Osteoblast (primary cell): ENCODE data around the gene PNLIPRP2. TPM values are rescaled to one million over a fixed set of nuclear protein-coding genes. Genes with fewer than 3 reads are reported as not detected.
A peak's percentile ranks its signal among the peaks of the same experiment; 100 is the strongest.

ENCODE experiments used
- DNase-seq: peaks from one replicate; pipeline ENCODE4 v3.0.0; 2011; ENCODE audit warnings: low spot score, mixed read lengths; ENCODE audit not compliant: insufficient read length; ENCODE audit errors: missing footprints
- H2AFZ ChIP-seq: 2 replicates; pipeline ENCODE4 v1.6.0; 2011; ENCODE audit warnings: mild to moderate bottlenecking, low read length
- H3K27ac ChIP-seq: 2 replicates; pipeline ENCODE4 v1.5.1; 2011; ENCODE audit warnings: mild to moderate bottlenecking, low read depth, low read length, moderate library complexity
- H3K27me3 ChIP-seq: 2 replicates; pipeline ENCODE4 v1.6.0; 2012; ENCODE audit warnings: mild to moderate bottlenecking, control low read depth, inconsistent platforms, low read length, moderate library complexity; ENCODE audit not compliant: insufficient read depth
- H3K36me3 ChIP-seq: 2 replicates; pipeline ENCODE4 v1.5.1; 2011; ENCODE audit warnings: mild to moderate bottlenecking, low read length, control low read depth, moderate library complexity; ENCODE audit not compliant: insufficient read depth
- H3K4me1 ChIP-seq: 2 replicates; pipeline ENCODE4 v1.5.1; 2011; ENCODE audit warnings: mild to moderate bottlenecking, low read length, control low read depth, moderate library complexity; ENCODE audit not compliant: insufficient read depth
- H3K4me2 ChIP-seq: 2 replicates; pipeline ENCODE4 v1.6.0; 2011; ENCODE audit warnings: mild to moderate bottlenecking, low read length; ENCODE audit not compliant: insufficient read depth
- H3K4me3 ChIP-seq: fragments of 200-600 bp; sonication (generic); 3 replicates; pipeline ENCODE4 v1.5.1; 2012; ENCODE audit warnings: mild to moderate bottlenecking, low read length, inconsistent platforms; ENCODE audit not compliant: insufficient read depth
- H3K79me2 ChIP-seq: 2 replicates; pipeline ENCODE4 v1.6.0; 2012; ENCODE audit warnings: mild to moderate bottlenecking, low read length, control low read depth, inconsistent platforms; ENCODE audit not compliant: insufficient read depth
- H3K9me3 ChIP-seq: 2 replicates; pipeline ENCODE4 v1.5.1; 2011; ENCODE audit warnings: low read depth, low read length, control low read depth
- H4K20me1 ChIP-seq: 2 replicates; pipeline ENCODE4 v1.6.0; 2012; ENCODE audit warnings: mild to moderate bottlenecking, low read length, control low read depth; ENCODE audit not compliant: insufficient read depth
- total RNA-seq: library from RNA; depleted of rRNA; stranded (reverse); fragments of >200 nt; gene quantifications from 2 replicates; pipeline ENCODE4 v1.2.3, GENCODE V29; 2012
- TF ChIP-seq, protein P1 (sequence below): IDR thresholded peaks from 2 replicates; pipeline ENCODE4 v1.5.1; 2011; ENCODE audit warnings: mild to moderate bottlenecking, low read depth, low read length, moderate library complexity; ENCODE audit errors: extremely low read depth

PNLIPRP2 gene
- total RNA-seq, 1 donor = not detected

DNA sequence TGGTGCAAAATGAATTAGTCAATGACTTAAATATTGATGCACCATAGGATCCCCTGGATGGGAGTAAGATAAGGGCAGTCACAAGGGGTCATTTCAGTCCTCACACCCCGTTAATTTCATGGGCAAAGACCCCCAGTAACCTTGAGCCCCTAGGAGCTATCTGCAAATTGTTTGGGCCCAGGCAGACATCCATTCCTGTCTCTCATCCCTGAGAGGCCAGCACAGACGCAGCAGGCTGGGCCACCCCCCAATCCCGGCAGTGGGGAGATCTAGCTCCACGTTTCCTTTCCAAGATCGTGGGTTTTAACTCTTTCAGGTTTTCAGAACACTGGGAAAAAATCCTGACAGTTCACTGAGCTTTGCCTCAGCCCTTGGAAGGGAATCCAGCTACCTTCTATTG is 40.1 kb downstream of the PNLIPRP2 start:
- TF ChIP-seq, protein P1, sequence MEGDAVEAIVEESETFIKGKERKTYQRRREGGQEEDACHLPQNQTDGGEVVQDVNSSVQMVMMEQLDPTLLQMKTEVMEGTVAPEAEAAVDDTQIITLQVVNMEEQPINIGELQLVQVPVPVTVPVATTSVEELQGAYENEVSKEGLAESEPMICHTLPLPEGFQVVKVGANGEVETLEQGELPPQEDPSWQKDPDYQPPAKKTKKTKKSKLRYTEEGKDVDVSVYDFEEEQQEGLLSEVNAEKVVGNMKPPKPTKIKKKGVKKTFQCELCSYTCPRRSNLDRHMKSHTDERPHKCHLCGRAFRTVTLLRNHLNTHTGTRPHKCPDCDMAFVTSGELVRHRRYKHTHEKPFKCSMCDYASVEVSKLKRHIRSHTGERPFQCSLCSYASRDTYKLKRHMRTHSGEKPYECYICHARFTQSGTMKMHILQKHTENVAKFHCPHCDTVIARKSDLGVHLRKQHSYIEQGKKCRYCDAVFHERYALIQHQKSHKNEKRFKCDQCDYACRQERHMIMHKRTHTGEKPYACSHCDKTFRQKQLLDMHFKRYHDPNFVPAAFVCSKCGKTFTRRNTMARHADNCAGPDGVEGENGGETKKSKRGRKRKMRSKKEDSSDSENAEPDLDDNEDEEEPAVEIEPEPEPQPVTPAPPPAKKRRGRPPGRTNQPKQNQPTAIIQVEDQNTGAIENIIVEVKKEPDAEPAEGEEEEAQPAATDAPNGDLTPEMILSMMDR = no peak
- DNase-seq = no peak
- no peak overlapping the region for H2AFZ ChIP-seq

DNA sequence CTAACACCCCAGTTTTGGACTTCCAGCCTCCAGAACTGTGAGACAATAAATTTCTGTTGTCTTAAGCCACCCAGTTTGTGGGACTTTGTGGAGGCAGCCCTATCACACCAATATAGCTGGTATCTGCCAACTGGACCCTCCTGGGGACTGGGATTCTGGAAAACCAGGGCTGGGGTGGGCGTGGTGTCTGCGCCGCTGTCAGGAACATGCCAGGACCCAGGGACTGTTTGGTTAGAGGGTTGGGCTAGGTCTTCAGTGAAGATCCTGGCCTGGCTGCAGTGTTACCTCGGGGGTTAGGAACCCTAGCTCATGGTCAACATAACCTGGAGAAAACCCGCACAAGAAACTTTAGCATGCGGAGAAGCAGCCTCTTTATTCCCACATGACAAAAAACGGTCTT is 42.6 kb downstream of the PNLIPRP2 start:
- TF ChIP-seq, protein P1 = no peak
- Histone ChIP-seq H3K4me2 (no peak overlapping the region), H3K4me1 (no peaks in the 10 kb centered on the region), H3K9me3 (no peaks in the 10 kb centered on the region), H3K27me3 (peaks cover 13% of the 10 kb centered on the region), H2AFZ (no peak overlapping the region), H3K79me2 (no peaks in the 10 kb centered on the region), H3K36me3 (no peaks in the 10 kb centered on the region), H3K27ac (no peak overlapping the region), H4K20me1 (no peaks in the 10 kb centered on the region), H3K4me3 (no peak overlapping the region)
- DNase-seq = no peak

More for the DNA sequence above, 40.1 kb downstream of the PNLIPRP2 start:
- Histone ChIP-seq H3K36me3 (no peaks in the 10 kb centered on the region), H3K27ac (no peak overlapping the region), H3K79me2 (no peaks in the 10 kb centered on the region), H4K20me1 (no peaks in the 10 kb centered on the region), H3K9me3 (no peaks in the 10 kb centered on the region), H3K27me3 (peaks cover 14% of the 10 kb centered on the region), H3K4me2 (no peak overlapping the region), H3K4me3 (no peak overlapping the region), H3K4me1 (no peaks in the 10 kb centered on the region)

DNA sequence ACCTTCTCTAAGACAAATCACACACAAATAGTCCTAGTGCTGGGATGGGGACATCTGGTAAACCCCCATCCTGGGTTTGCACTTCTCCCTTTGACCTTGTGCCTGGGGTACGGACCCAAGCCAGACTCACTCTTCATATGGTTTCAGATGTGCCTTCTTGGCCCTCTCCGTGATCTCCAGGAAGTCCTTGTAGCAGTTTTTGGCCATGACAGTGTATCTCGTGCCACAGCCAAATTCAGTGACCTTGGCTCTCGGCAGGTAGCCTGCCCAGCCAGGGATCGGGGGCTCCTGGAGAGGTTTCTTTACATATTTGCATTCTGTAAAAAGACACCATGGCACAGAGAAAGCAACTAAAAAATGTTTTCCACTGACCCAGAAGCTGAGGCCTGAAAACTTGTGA is 43.9 kb downstream of the PNLIPRP2 start:
- TF ChIP-seq, protein P1 = no peak
- H3K4me1 ChIP-seq = peaks cover 3% of the 10 kb centered on the region
- no peak overlapping the region for H3K4me3 ChIP-seq
- no peaks in the 10 kb centered on the region for H3K36me3 ChIP-seq
- H3K79me2 ChIP-seq = no peaks in the 10 kb centered on the region
- H3K27ac ChIP-seq = no peak overlapping the region
- no peaks in the 10 kb centered on the region for H3K9me3 ChIP-seq
- no peak for DNase-seq
- no peaks in the 10 kb centered on the region for H4K20me1 ChIP-seq
- no peak overlapping the region for H2AFZ ChIP-seq
- H3K27me3 ChIP-seq = peaks cover 5% of the 10 kb centered on the region
- H3K4me2 ChIP-seq = no peak overlapping the region

DNA sequence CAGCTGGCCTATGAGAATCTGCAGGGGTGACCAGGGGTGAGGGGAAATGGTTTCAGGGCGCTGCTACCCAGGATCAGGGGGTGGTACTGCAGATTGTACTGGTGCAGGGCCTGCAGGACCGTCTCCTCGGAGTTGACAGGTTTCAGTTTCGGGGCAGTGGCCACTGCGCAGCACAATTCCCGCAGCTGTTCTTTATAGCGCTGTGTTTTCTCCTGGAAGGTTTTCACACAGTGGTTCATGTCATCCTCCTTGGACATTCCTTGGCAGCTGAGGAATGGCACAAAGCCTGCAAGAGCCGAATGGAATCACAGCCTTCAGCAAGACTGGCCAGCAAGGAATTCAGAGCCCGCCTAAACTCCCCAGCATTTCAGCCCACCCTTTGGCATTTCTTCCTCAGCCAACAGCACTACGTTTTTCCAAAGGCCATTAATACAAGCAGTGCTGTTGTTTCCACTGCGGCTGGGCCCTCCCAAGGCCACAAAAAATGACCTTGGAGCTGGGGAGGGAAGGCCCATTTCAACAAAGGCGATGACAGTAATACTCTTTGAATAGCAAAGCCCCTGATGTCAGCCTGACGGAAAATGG is 44.9 kb downstream of the PNLIPRP2 start:
- peak; percentile 87 for DNase-seq
- Histone ChIP-seq H2AFZ (peak overlapping the region; percentile 67), H3K27ac (no peak overlapping the region)

More for the DNA sequence above, 44.9 kb downstream of the PNLIPRP2 start:
- peaks cover 5% of the 10 kb centered on the region for H3K27me3 ChIP-seq
- peak overlapping the region; percentile 65 for H3K4me3 ChIP-seq
- H3K4me1 ChIP-seq = peaks cover 3% of the 10 kb centered on the region
- TF ChIP-seq, protein P1 = no peak
- H3K36me3 ChIP-seq = no peaks in the 10 kb centered on the region
- H4K20me1 ChIP-seq = no peaks in the 10 kb centered on the region
- H3K9me3 ChIP-seq = no peaks in the 10 kb centered on the region
- H3K79me2 ChIP-seq = no peaks in the 10 kb centered on the region
- H3K4me2 ChIP-seq = peak overlapping the region; percentile 79
